GM06990 (cell line): ENCODE data around the gene MEF2C.

Experiments
- DNase-seq: peaks from one replicate; pipeline ENCODE4 v3.0.0-alpha.2; 2011; ENCODE audit not compliant: insufficient read length; ENCODE audit errors: extremely low read depth
- H3K27me3 ChIP-seq: replicated peaks from 2 replicates; pipeline ENCODE4 v1.6.0; 2011; ENCODE audit warnings: low read length; ENCODE audit not compliant: control insufficient read depth, insufficient read depth
- H3K36me3 ChIP-seq: 2 replicates; pipeline ENCODE4 v1.5.1; 2011; ENCODE audit warnings: low read length; ENCODE audit not compliant: control insufficient read depth, insufficient read depth
- H3K4me3 ChIP-seq: replicated peaks from 2 replicates; pipeline ENCODE4 v1.5.1; 2011; ENCODE audit warnings: low read depth, mild to moderate bottlenecking, control low read depth, low read length
- TF ChIP-seq, protein P1 (sequence below): IDR thresholded peaks from 2 replicates; pipeline ENCODE4 v1.5.1; 2011; ENCODE audit warnings: low read length, control low read depth, mild to moderate bottlenecking, inconsistent platforms; ENCODE audit not compliant: insufficient read depth, poor library complexity, severe bottlenecking

MEF2C gene

DNA sequence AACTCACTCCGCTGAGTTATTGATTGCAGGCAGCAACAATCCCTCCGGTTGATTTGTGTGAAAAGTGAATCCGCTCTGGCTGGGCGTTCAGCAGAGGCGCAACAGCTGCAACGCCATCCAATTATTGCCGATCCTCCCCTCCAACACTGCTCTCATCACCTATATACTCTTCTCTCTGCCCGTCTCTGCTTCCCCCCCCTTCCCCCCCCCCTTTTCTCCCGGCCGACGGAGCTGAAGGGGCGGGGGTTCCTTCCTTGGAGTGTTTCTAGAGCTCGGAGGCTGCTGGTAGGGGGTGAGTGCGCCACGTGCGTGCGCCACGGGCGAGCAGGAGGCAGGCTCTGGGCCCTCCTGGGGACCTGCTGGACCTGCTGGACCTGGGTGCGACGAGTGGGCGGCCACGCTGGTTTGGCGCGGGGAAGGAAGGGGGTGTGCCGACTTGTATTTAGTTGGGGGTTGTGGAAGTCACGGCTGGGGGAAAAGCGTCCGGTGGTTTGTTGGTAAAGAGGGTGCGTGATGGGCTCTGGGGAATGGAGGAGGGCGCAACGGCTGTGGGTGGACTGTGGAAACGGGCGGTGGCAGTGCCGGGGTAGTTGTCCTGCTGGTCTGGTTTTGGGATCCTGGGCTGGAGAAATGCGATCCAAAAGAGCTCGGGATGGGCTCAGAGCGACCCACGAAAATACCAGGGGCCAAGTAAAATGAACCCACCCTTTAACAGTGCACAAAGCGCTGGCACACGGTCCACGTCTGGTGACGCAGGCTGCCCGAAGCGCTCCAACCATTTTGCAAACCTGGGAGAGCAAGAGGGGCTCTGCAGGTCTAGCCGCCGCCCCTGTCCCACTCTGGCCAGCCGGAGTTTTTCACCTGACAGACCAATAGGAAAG is 6.4 kb upstream of the MEF2C start:
- Histone ChIP-seq H3K27me3 (no peaks in the 10 kb centered on the region), H3K4me3 (peak overlapping the region; percentile 94), H3K36me3 (no peaks in the 10 kb centered on the region)
- TF ChIP-seq, protein P1, sequence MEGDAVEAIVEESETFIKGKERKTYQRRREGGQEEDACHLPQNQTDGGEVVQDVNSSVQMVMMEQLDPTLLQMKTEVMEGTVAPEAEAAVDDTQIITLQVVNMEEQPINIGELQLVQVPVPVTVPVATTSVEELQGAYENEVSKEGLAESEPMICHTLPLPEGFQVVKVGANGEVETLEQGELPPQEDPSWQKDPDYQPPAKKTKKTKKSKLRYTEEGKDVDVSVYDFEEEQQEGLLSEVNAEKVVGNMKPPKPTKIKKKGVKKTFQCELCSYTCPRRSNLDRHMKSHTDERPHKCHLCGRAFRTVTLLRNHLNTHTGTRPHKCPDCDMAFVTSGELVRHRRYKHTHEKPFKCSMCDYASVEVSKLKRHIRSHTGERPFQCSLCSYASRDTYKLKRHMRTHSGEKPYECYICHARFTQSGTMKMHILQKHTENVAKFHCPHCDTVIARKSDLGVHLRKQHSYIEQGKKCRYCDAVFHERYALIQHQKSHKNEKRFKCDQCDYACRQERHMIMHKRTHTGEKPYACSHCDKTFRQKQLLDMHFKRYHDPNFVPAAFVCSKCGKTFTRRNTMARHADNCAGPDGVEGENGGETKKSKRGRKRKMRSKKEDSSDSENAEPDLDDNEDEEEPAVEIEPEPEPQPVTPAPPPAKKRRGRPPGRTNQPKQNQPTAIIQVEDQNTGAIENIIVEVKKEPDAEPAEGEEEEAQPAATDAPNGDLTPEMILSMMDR, result no peak
- DNase-seq, result peak; percentile 86

DNA sequence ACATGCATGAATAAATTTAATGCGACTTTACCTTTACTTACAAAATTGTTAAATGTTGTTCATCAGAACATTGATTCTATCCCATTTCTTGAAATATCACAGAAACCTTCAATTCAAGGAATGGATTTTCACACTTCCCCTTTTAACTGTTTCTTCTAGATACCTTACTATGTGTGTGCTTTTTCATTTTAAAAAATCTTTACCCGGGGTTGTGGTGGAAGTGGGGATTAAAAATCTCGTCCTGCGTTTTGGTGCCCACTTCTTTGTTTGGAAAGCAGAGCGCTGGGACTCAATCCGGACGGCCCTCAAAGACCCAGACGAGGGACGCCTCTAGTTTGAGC is 5.8 kb upstream of the MEF2C start:
- Histone ChIP-seq H3K4me3 (peak overlapping the region; percentile 94), H3K27me3 (no peaks in the 10 kb centered on the region), H3K36me3 (no peaks in the 10 kb centered on the region)
- TF ChIP-seq, protein P1, result no peak
- no peak for DNase-seq

DNA sequence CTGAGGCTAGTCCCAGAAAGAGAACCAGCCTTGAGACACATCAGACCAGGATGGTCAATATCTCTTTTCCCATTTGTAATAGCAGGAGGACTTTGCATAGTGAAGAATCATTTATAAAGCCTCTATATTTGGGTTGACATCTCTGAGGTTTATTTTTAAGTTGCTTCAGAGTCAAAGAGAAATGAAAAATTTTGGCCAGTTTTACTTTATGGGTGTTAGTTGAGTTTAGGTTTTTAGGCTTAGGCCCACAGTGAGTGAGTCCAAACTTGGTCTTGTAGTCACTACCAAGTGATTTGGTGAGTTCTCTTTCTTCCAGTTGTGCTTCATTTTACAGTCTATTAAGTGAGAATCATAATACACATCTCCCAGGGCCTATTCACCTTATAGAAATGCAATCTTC is 5.3 kb upstream of the MEF2C start:
- H3K27me3 ChIP-seq, result no peaks in the 10 kb centered on the region
- TF ChIP-seq, protein P1, result no peak
- no peak for DNase-seq
- H3K36me3 ChIP-seq, result no peaks in the 10 kb centered on the region
- H3K4me3 ChIP-seq, result peak overlapping the region; percentile 94

DNA sequence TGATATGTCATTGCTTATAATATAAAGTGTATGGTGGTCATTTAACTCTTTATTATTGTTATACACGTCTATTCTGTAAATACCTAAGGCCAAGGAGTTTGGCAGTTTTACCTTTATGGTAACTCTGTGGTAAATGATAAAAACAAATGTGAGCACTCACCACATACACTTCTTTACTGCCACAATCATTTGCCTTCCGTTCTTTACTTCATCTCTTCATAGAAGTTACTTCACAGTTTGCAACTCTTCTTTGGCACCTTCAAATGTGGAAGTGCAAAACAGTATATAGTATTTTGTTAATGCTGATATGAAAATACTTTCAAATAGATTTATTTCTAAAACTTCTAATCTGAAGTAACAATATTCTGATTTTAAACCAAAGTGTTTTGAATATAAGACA is 4.4 kb upstream of the MEF2C start:
- no peaks in the 10 kb centered on the region for H3K27me3 ChIP-seq
- H3K4me3 ChIP-seq, result no peak overlapping the region; the same call in 1 of the 2 replicates
- H3K36me3 ChIP-seq, result no peaks in the 10 kb centered on the region
- TF ChIP-seq, protein P1, result no peak
- no peak for DNase-seq

DNA sequence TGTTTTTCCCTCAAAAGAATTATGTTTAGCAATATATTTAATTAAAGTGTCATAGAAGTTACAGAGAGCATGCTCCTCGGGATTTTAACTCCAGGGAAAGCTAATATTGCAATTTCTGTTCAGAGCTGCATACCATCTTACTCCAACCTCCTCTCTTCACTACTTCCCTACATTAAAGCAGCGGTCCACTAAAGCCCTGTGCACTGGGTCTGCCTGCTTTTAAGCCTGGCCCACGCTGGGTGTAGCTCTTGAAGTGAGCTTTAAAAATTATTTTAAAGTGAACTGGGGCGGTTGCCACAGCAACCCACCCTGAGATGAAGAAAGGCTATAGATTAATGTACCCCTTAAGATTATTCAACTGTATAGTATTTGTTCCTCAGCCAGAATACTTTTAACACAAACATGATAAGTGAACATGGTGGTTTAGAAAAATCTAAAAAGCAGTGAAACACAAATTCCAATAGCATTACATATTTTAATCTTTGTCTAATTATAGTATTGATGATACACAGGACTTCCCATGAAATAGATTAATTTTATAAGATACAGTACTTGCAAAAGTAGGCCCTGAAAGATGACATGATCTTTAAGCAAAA is 3.9 kb upstream of the MEF2C start:
- H3K4me3 ChIP-seq, result peak overlapping the region; percentile 59
- DNase-seq, result no peak
- TF ChIP-seq, protein P1, result no peak
- no peaks in the 10 kb centered on the region for H3K27me3 ChIP-seq
- no peaks in the 10 kb centered on the region for H3K36me3 ChIP-seq
